ENCODE results near the gene F10.

Gene F10

GRCh38 chr13:113122550-113123225 is at the start of gene F10:
Gene F10, plus strand, starts transcription at chr13:113122799. Its CDS starts 57 bp downstream, at chr13:113122856.
- TF ChIP-seq TARDBP (IDR thresholded peaks at IDR 0.05) (no peak), LEF1 (IDR thresholded peaks at IDR 0.05; ENCODE audit: borderline replicate concordance) (no peak), BHLHE40 (IDR thresholded peaks at IDR 0.05; ENCODE audit: borderline replicate concordance) (no peak), PKNOX1 (IDR thresholded peaks at IDR 0.05) (no peak)
- ChIA-PET CTCF (interaction anchor here (1.5 kb wide), 1 partner anchor 9 kb away, joined by 4 read pairs; no protein-coding TSS in a partner anchor), POLR2A (no interaction called here)
- DNase-seq (ENCODE audit: extremely low spot score): no peak

GRCh38 chr13:113073942-113074341 is 48.7 kb upstream of the F10 start:
- ChIA-PET CTCF (no interaction called here), POLR2A (no interaction called here)
- TF ChIP-seq LEF1 (IDR thresholded peaks at IDR 0.05; ENCODE audit: borderline replicate concordance) (no peak), TARDBP (IDR thresholded peaks at IDR 0.05) (no peak), HDGF (IDR thresholded peaks at IDR 0.05; ENCODE audit: borderline replicate concordance) (no peak), NFRKB (IDR thresholded peaks at IDR 0.05) (no peak), ARNT (IDR thresholded peaks at IDR 0.05) (no peak), ZNF384 (IDR thresholded peaks at IDR 0.05) (no peak), SP1 (IDR thresholded peaks at IDR 0.05) (no peak), FOXK2 (IDR thresholded peaks at IDR 0.05) (no peak), L3MBTL2 (conservative IDR thresholded peaks at IDR 0.05) (no peak), BHLHE40 (IDR thresholded peaks at IDR 0.05; ENCODE audit: borderline replicate concordance) (no peak), ELF4 (IDR thresholded peaks at IDR 0.05) (no peak), PKNOX1 (IDR thresholded peaks at IDR 0.05) (no peak), SUZ12 (IDR thresholded peaks at IDR 0.05) (no peak)
- no peak for DNase-seq (ENCODE audit: extremely low spot score)

- no peak for TF ChIP-seq FOXM1 (IDR thresholded peaks at IDR 0.05; ENCODE audit: borderline replicate concordance)
- ChIA-PET POLR2A (no interaction called here), CTCF (no interaction called here)
- no peak for DNase-seq (ENCODE audit: extremely low spot score)
These were observed 48.2 kb upstream of the F10 start for GRCh38 chr13:113074401-113074800.

GRCh38 chr13:113074876-113075275 is 47.7 kb upstream of the F10 start:
- DNase-seq (ENCODE audit: extremely low spot score): no peak
- TF ChIP-seq TARDBP (IDR thresholded peaks at IDR 0.05): no peak
- no peak for TF ChIP-seq FOXK2 (IDR thresholded peaks at IDR 0.05)
- no peak for TF ChIP-seq L3MBTL2 (conservative IDR thresholded peaks at IDR 0.05)
- no peak for TF ChIP-seq SUZ12 (IDR thresholded peaks at IDR 0.05)
- TF ChIP-seq HDGF (IDR thresholded peaks at IDR 0.05; ENCODE audit: borderline replicate concordance): no peak
- no peak for TF ChIP-seq SP1 (IDR thresholded peaks at IDR 0.05)
- TF ChIP-seq BHLHE40 (IDR thresholded peaks at IDR 0.05; ENCODE audit: borderline replicate concordance): no peak
- TF ChIP-seq NFRKB (IDR thresholded peaks at IDR 0.05): no peak
- ChIA-PET POLR2A (no interaction called here), CTCF (no interaction called here)

GRCh38 chr13:113075711-113076110 is 46.9 kb upstream of the F10 start:
- DNase-seq (ENCODE audit: extremely low spot score): no peak
- TF ChIP-seq L3MBTL2 (conservative IDR thresholded peaks at IDR 0.05) (no peak), BHLHE40 (IDR thresholded peaks at IDR 0.05; ENCODE audit: borderline replicate concordance) (no peak), FOXK2 (IDR thresholded peaks at IDR 0.05) (no peak), SUZ12 (IDR thresholded peaks at IDR 0.05) (no peak), ELF4 (IDR thresholded peaks at IDR 0.05) (no peak), PKNOX1 (IDR thresholded peaks at IDR 0.05) (no peak), CTBP1 (IDR thresholded peaks at IDR 0.05; ENCODE audit: borderline replicate concordance) (no peak)
- ChIA-PET POLR2A (no interaction called here), CTCF (no interaction called here)

- CTCF ChIA-PET: interaction anchor here (0.7 kb wide), 1 partner anchor 36 kb away, joined by 3 read pairs; no protein-coding TSS in a partner anchor
These were observed 45.8 kb upstream of the F10 start for GRCh38 chr13:113076681-113077401.

More at GRCh38 chr13:113076681-113077401, 45.8 kb upstream of the F10 start:
- TF ChIP-seq FOXM1 (IDR thresholded peaks at IDR 0.05; ENCODE audit: borderline replicate concordance) (no peak), L3MBTL2 (conservative IDR thresholded peaks at IDR 0.05) (no peak), ELF4 (IDR thresholded peaks at IDR 0.05) (no peak), FOXK2 (IDR thresholded peaks at IDR 0.05) (no peak), SP1 (IDR thresholded peaks at IDR 0.05) (no peak), ZNF384 (IDR thresholded peaks at IDR 0.05) (no peak), LEF1 (IDR thresholded peaks at IDR 0.05; ENCODE audit: borderline replicate concordance) (no peak), ARNT (IDR thresholded peaks at IDR 0.05) (no peak), PKNOX1 (IDR thresholded peaks at IDR 0.05) (no peak), FOXA1 (IDR thresholded peaks at IDR 0.05) (no peak), TARDBP (IDR thresholded peaks at IDR 0.05) (no peak), BHLHE40 (IDR thresholded peaks at IDR 0.05; ENCODE audit: borderline replicate concordance) (no peak), NFRKB (IDR thresholded peaks at IDR 0.05) (no peak), SUZ12 (IDR thresholded peaks at IDR 0.05) (no peak), CTBP1 (IDR thresholded peaks at IDR 0.05; ENCODE audit: borderline replicate concordance) (no peak), HDGF (IDR thresholded peaks at IDR 0.05; ENCODE audit: borderline replicate concordance) (no peak)
- DNase-seq (ENCODE audit: extremely low spot score): no peak
- POLR2A ChIA-PET: no interaction called here

Measured in HEK293T (cell line).